Fibroblast of pulmonary artery (primary cell): ENCODE results near the gene CNTN4.

Source experiments
- DNase-seq: peaks from one replicate; pipeline ENCODE4 v3.0.0-alpha.2; 2010; ENCODE audit warnings: low read depth
- H3K4me3 ChIP-seq: replicated peaks from 2 replicates; pipeline ENCODE4 v1.5.1; 2011; ENCODE audit warnings: low read depth, mild to moderate bottlenecking, control low read depth, low read length, moderate library complexity
- TF ChIP-seq, protein P1 (sequence below): IDR thresholded peaks from 2 replicates; pipeline ENCODE4 v1.5.1; 2011; ENCODE audit warnings: mild to moderate bottlenecking, control low read depth, low read length, inconsistent platforms; ENCODE audit errors: missing control alignments

Gene CNTN4

DNA sequence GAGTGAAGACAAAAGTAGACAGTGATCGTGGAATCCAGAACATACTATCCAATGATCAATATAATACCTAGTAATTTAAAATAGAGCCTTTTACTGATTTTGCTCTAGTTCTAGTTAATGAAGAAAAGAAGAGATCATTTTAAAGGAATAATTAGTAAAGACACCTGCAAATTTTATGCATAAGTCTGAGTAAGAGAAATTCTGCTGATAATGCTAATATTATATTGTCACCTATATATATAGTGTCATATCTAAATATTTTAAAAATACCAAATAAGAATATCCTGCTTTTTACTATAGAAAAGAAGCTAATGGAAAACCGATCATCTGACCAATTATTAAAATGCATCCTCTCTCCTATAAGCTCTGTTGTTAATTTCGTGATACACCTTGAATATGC, 152.1 kb downstream of the CNTN4 start:
- no peak overlapping the region for H3K4me3 ChIP-seq
- no peak for DNase-seq
- TF ChIP-seq, protein P1, sequence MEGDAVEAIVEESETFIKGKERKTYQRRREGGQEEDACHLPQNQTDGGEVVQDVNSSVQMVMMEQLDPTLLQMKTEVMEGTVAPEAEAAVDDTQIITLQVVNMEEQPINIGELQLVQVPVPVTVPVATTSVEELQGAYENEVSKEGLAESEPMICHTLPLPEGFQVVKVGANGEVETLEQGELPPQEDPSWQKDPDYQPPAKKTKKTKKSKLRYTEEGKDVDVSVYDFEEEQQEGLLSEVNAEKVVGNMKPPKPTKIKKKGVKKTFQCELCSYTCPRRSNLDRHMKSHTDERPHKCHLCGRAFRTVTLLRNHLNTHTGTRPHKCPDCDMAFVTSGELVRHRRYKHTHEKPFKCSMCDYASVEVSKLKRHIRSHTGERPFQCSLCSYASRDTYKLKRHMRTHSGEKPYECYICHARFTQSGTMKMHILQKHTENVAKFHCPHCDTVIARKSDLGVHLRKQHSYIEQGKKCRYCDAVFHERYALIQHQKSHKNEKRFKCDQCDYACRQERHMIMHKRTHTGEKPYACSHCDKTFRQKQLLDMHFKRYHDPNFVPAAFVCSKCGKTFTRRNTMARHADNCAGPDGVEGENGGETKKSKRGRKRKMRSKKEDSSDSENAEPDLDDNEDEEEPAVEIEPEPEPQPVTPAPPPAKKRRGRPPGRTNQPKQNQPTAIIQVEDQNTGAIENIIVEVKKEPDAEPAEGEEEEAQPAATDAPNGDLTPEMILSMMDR = no peak

- TF ChIP-seq, protein P1 = no peak
- DNase-seq = no peak
- no peak overlapping the region for H3K4me3 ChIP-seq
Observed at GRCh38 chr3:2261747-2262146, 163.1 kb downstream of the CNTN4 start.

DNA sequence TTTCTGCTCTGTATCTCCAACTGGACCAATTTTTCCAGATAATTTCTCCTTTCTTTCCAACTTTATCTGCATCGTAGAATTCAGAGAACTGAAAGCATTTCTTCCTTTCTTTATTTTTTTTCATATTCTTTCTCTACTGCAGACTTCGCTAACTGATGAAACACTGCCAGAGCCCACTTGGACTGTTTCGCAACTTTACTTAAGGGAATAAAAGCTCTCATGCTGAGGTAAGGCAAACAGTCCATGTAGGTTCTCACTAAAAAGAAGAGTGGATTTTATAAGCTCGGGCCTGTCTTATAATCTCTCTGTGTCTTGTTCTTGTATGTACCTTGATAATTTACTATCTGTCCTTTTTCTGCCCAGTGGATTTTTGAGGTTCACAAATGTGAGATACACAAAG, 163.5 kb downstream of the CNTN4 start:
- no peak for DNase-seq
- no peak overlapping the region for H3K4me3 ChIP-seq
- TF ChIP-seq, protein P1 = no peak

- no peak for DNase-seq
- TF ChIP-seq, protein P1 = no peak
- H3K4me3 ChIP-seq = no peak overlapping the region
Observed at GRCh38 chr3:2266606-2267005, 167.9 kb downstream of the CNTN4 start.

DNA sequence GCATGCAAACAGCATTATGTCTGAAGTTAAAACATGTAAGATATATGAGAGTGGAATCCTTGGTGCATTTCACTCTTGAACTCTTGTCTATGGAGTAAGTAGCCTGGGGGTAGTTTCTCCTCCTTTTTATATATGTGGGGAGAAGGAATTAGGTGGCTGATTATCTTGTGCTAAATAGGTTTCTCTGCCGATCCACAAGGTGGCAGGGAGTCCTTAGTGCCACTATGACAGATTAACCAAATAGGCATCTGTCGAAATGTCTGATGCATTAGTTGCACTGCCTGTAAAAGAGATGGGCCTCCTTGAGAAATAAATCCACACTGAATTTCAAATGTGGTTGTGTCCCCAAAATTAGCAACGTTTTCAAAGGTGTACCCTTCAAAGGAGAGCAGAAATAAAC, 170.1 kb downstream of the CNTN4 start:
- TF ChIP-seq, protein P1 = no peak
- DNase-seq = no peak
- no peak overlapping the region for H3K4me3 ChIP-seq

DNA sequence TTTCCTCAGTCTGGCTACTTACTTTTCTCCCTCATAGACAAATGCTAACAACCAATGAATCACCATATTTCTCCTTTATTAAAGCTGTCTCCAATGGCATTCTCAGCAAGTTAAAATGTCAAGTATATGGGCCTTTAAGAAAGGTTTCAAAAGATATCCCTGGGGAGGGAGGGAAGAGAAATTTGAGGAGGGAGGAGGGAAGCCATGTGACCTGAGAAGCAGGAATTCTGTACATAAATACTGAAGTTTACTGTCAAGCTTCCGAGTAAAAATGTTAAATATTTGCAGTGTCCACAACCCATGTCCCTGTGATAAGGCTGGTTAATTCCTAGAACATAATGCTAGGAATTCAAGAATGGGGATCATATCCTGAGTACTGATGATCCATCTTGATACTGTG, 175.9 kb downstream of the CNTN4 start:
- no peak for DNase-seq
- TF ChIP-seq, protein P1 = no peak
- H3K4me3 ChIP-seq = no peak overlapping the region

DNA sequence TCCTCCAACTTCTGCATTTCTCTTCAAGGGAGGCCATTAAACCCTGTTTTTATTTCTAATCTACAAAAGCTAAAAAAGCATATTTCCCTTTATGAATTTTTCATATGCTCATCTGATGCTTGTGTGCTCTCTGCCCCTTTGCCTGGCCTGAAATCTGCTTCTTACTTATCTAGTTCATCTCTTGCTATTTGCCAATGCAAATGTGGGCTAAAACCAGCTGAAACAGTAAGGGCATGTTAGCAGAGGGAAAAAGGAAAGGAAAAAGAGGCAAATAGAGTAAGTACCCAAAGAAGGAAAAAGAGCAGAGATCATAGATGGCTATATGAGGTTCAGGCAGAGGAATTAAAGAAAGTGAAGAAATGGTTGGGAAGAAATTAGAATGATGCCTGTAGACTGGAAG, 185.2 kb downstream of the CNTN4 start:
- TF ChIP-seq, protein P1 = no peak
- no peak for DNase-seq
- no peak overlapping the region for H3K4me3 ChIP-seq
